CD14-positive monocyte (primary cell): ENCODE measurements around the gene CSRNP3. TPM values are rescaled to one million over a fixed set of nuclear protein-coding genes. Genes with fewer than 3 reads are reported as not detected.

Experiments
- DNase-seq, 3 donors: peaks; one replicate each; pipeline ENCODE4 v3.0.0-alpha.2; 2011 to 2022
- H2AFZ ChIP-seq: 2 replicates; pipeline ENCODE4 v1.6.0; 2012; ENCODE audit warnings: mild to moderate bottlenecking, low read depth, low read length, inconsistent platforms; ENCODE audit not compliant: insufficient read depth, poor library complexity, severe bottlenecking
- H3K27ac ChIP-seq, 2 donors: 1 replicate in 1 of 2; 2 replicates in 1 of 2; pipeline ENCODE4 v1.5.1; 2012 to 2013; ENCODE audit warnings: low read length in 2 of 2, control low read depth in 1 of 2, inconsistent platforms in 1 of 2, low read depth in 1 of 2, mild to moderate bottlenecking in 1 of 2
- H3K27me3 ChIP-seq, 2 donors: one replicate each; pipeline versions ENCODE4 v1.6.0 to v1.6.1; 2011 to 2013; ENCODE audit warnings: low read length in 2 of 2; ENCODE audit not compliant: control insufficient read depth in 2 of 2, insufficient read depth in 2 of 2
- H3K36me3 ChIP-seq, 2 donors: replicated peaks in 1 of 2; 1 replicate in 1 of 2; 2 replicates in 1 of 2; pipeline versions ENCODE4 v1.5.1 to v1.6.1; 2012 to 2013; ENCODE audit warnings: low read length in 2 of 2, control low read depth in 1 of 2, inconsistent platforms in 1 of 2, mild to moderate bottlenecking in 1 of 2; ENCODE audit not compliant: insufficient read depth in 2 of 2, control insufficient read depth in 1 of 2
- H3K4me1 ChIP-seq, 2 donors: 1 replicate in 1 of 2; 2 replicates in 1 of 2; pipeline versions ENCODE4 v1.5.1 to v1.6.1; 2012 to 2013; ENCODE audit warnings: low read length in 2 of 2, control low read depth in 1 of 2, inconsistent platforms in 1 of 2, mild to moderate bottlenecking in 1 of 2, moderate library complexity in 1 of 2; ENCODE audit not compliant: insufficient read depth in 2 of 2, control insufficient read depth in 1 of 2
- H3K4me2 ChIP-seq: replicated peaks from 2 replicates; pipeline ENCODE3; 2012; ENCODE audit warnings: low read length, moderate library complexity, mild to moderate bottlenecking; ENCODE audit not compliant: poor library complexity, severe bottlenecking; ENCODE audit errors: extremely low read depth
- H3K4me3 ChIP-seq, 3 experiments: fragments of 200-600 bp in 1 of 3; sonication (generic) in 1 of 3; replicated peaks in 1 of 3; 1 replicate in 2 of 3; 2 replicates in 1 of 3; pipeline ENCODE4 v1.5.1; 2011 to 2013; ENCODE audit warnings: low read length in 3 of 3, mild to moderate bottlenecking in 3 of 3, control low read depth in 2 of 3, low read depth in 2 of 3, inconsistent platforms in 1 of 3, moderate library complexity in 1 of 3
- H3K79me2 ChIP-seq: 2 replicates; pipeline ENCODE4 v1.6.0; 2012; ENCODE audit warnings: mild to moderate bottlenecking, control low read depth, inconsistent platforms, low read length, moderate library complexity; ENCODE audit not compliant: insufficient read depth
- H3K9ac ChIP-seq: 2 replicates; pipeline ENCODE4 v1.6.0; 2017; ENCODE audit warnings: low read length, mild to moderate bottlenecking; ENCODE audit not compliant: insufficient read depth, poor library complexity, severe bottlenecking
- H3K9me3 ChIP-seq, 2 donors: replicated peaks in 1 of 2; 1 replicate in 1 of 2; 2 replicates in 1 of 2; pipeline versions ENCODE4 v1.5.1 to v1.6.1; 2012 to 2013; ENCODE audit warnings: low read length in 2 of 2, control low read depth in 1 of 2; ENCODE audit not compliant: control insufficient read depth in 1 of 2, insufficient read depth in 1 of 2
- H4K20me1 ChIP-seq: 2 replicates; pipeline ENCODE4 v1.6.0; 2012; ENCODE audit warnings: mild to moderate bottlenecking, low read length, control low read depth, moderate library complexity; ENCODE audit not compliant: insufficient read depth
- H3K27ac Mint-ChIP-seq, 7 donors: one replicate each; pipeline ENCODE4 v1.8.0; 2020; ENCODE audit warnings: mild to moderate bottlenecking in 7 of 7, mixed read lengths in 7 of 7, moderate library complexity in 6 of 7, inconsistent platforms in 2 of 7
- H3K27me3 Mint-ChIP-seq, 3 donors: one replicate each; pipeline ENCODE4 v1.8.0; 2021 to 2022; ENCODE audit warnings: low read depth in 3 of 3, mild to moderate bottlenecking in 3 of 3, mixed read lengths in 3 of 3, moderate library complexity in 3 of 3, inconsistent platforms in 1 of 3
- H3K36me3 Mint-ChIP-seq, 2 donors: one replicate each; pipeline ENCODE4 v1.8.0; 2020; ENCODE audit warnings: mixed read lengths in 2 of 2, inconsistent platforms in 1 of 2, mild to moderate bottlenecking in 1 of 2
- H3K4me1 Mint-ChIP-seq: one replicate; pipeline ENCODE4 v1.8.0; 2020; ENCODE audit warnings: mild to moderate bottlenecking, mixed read lengths
- H3K4me3 Mint-ChIP-seq, 2 donors: one replicate each; pipeline ENCODE4 v1.8.0; 2020; ENCODE audit warnings: mild to moderate bottlenecking in 2 of 2, mixed read lengths in 2 of 2, moderate library complexity in 1 of 2
- H3K9me3 Mint-ChIP-seq, 7 donors: one replicate each; pipeline ENCODE4 v1.8.0; 2020 to 2022; ENCODE audit warnings: mixed read lengths in 7 of 7, mild to moderate bottlenecking in 6 of 7, moderate library complexity in 6 of 7, inconsistent platforms in 2 of 7
- WGBS: methylation state at CpG from one replicate; pipeline ENCODE4 v1.1.5; 2013; ENCODE audit warnings: missing lambda C conversion rate; ENCODE audit not compliant: insufficient coverage; 5-methylcytosine and 5-hydroxymethylcytosine counted together
- intact Hi-C, 2 donors: fragments of 100-400 bp; cut with micrococcal nuclease; formaldehyde crosslinking; loops; one replicate each; pipeline versions ENCODE4 v1.15.0 to v1.15.1; 2023
- polyA plus RNA-seq, 3 donors: library from polyadenylated mRNA; depleted of rRNA in 1 of 3; unstranded in 2 of 3; stranded (reverse) in 1 of 3; fragments of 300-500 nt in 2 of 3; fragments of >200 nt in 1 of 3; fragmentation: Illumina TruSeq in 2 of 3; gene quantifications; 1 replicate in 2 of 3; 2 replicates in 1 of 3; pipeline ENCODE4 v1.2.3, GENCODE V29; 2012 to 2021
- TF ChIP-seq, protein P1 (sequence below): fragments of 200-600 bp; IDR thresholded peaks from one replicate; pipeline ENCODE4 v1.8.0; 2022; ENCODE audit warnings: antibody characterized with exemption, mild to moderate bottlenecking

The CSRNP3 gene
- polyA plus RNA-seq, 3 donors: not detected

DNA sequence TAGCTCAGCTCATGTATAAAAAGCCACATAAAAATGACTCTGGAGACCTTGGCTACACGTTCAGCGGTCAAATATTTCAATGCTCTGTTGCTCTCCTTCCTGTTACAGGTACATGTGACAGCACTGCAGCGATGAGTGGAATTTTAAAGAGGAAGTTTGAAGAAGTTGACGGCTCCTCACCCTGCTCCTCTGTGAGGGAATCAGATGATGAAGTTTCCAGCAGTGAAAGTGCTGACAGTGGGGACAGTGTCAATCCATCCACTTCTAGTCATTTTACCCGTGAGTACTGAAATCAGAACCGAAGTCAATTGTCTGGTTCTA is 125.4 kb downstream of the CSRNP3 start:
- Mint-ChIP-seq H3K27ac (no peak overlapping the region), H3K4me3 (no peak overlapping the region), H3K4me1 (peaks cover 3% of the 10 kb centered on the region), H3K9me3 (peaks cover 0 to 8% (median 5%) of the 10 kb centered on the region in 7 donors), H3K27me3 (peaks cover 0 to 1% (median 0%) of the 10 kb centered on the region in 3 donors), H3K36me3 (no peaks in the 10 kb centered on the region)
- Histone ChIP-seq H3K4me2 (no peak overlapping the region), H3K9me3 (peaks cover 0 to 7% of the 10 kb centered on the region in 2 donors), H3K79me2 (no peaks in the 10 kb centered on the region), H3K27me3 (no peaks in the 10 kb centered on the region), H4K20me1 (no peaks in the 10 kb centered on the region), H2AFZ (no peak overlapping the region), H3K36me3 (no peaks in the 10 kb centered on the region), H3K9ac (no peak overlapping the region), H3K27ac (no peak overlapping the region), H3K4me3 (no peak overlapping the region), H3K4me1 (no peaks in the 10 kb centered on the region)
- 0% methylated on average over 4 of the region's 6 CpGs for WGBS
- intact Hi-C loops: no loop called here
- TF ChIP-seq, protein P1, sequence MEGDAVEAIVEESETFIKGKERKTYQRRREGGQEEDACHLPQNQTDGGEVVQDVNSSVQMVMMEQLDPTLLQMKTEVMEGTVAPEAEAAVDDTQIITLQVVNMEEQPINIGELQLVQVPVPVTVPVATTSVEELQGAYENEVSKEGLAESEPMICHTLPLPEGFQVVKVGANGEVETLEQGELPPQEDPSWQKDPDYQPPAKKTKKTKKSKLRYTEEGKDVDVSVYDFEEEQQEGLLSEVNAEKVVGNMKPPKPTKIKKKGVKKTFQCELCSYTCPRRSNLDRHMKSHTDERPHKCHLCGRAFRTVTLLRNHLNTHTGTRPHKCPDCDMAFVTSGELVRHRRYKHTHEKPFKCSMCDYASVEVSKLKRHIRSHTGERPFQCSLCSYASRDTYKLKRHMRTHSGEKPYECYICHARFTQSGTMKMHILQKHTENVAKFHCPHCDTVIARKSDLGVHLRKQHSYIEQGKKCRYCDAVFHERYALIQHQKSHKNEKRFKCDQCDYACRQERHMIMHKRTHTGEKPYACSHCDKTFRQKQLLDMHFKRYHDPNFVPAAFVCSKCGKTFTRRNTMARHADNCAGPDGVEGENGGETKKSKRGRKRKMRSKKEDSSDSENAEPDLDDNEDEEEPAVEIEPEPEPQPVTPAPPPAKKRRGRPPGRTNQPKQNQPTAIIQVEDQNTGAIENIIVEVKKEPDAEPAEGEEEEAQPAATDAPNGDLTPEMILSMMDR: no peak
- peak in 1 of 3 donors; percentile 4 for DNase-seq

DNA sequence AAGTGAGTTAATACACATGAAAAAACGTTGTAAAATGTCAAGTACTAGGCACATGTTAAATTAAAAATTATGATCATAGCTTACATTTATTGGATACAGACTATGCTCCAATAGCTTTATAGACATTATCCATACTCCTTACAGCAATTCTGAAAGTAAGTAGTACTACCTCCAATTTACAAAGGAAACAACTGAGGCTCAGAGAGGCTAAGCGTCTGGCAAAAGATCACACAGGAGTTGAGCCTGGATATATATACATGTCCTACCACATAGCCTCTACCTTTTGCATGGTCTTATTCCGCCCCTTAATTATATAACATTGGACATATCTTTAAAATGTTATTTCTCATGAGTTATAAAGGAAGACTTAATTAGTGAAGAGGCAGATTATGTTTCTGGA is 127.3 kb downstream of the CSRNP3 start:
- H2AFZ ChIP-seq: no peak overlapping the region
- peaks cover 0 to 2% of the 10 kb centered on the region in 2 donors for H3K9me3 ChIP-seq
- H3K4me3 ChIP-seq: no peak overlapping the region
- peaks cover 0 to 6% (median under 1%) of the 10 kb centered on the region in 7 donors for H3K9me3 Mint-ChIP-seq
- no peak overlapping the region for H3K27ac Mint-ChIP-seq
- 100% methylated on average over 1 of the region's 3 CpGs for WGBS
- no peak for DNase-seq
- H4K20me1 ChIP-seq: no peaks in the 10 kb centered on the region
- intact Hi-C loops: no loop called here
- peaks cover 3% of the 10 kb centered on the region for H3K4me1 Mint-ChIP-seq
- H3K4me2 ChIP-seq: no peak overlapping the region
- no peaks in the 10 kb centered on the region for H3K79me2 ChIP-seq
- H3K4me1 ChIP-seq: no peaks in the 10 kb centered on the region
- peaks cover 0 to 1% (median 0%) of the 10 kb centered on the region in 3 donors for H3K27me3 Mint-ChIP-seq
- no peaks in the 10 kb centered on the region for H3K27me3 ChIP-seq
- H3K27ac ChIP-seq: no peak overlapping the region
- H3K36me3 ChIP-seq: no peaks in the 10 kb centered on the region
- no peaks in the 10 kb centered on the region for H3K36me3 Mint-ChIP-seq
- no peak overlapping the region for H3K4me3 Mint-ChIP-seq
- H3K9ac ChIP-seq: no peak overlapping the region
- TF ChIP-seq, protein P1: no peak
